Activated naive CD8-positive, alpha-beta T cell treated with anti-CD3 and anti-CD28 coated beads, Interleukin-2, amount 50 U/mL, for 16 hours (primary cell): ENCODE data around the gene SPO11.

Experiments
- DNase-seq: peaks from one replicate; pipeline ENCODE4 v3.0.0-alpha.2; 2020; ENCODE audit warnings: low read depth, low spot score

SPO11 gene

GRCh38 chr20:57391439-57392301 lies 62.1 kb downstream of the SPO11 start:
- no peak for DNase-seq

DNA sequence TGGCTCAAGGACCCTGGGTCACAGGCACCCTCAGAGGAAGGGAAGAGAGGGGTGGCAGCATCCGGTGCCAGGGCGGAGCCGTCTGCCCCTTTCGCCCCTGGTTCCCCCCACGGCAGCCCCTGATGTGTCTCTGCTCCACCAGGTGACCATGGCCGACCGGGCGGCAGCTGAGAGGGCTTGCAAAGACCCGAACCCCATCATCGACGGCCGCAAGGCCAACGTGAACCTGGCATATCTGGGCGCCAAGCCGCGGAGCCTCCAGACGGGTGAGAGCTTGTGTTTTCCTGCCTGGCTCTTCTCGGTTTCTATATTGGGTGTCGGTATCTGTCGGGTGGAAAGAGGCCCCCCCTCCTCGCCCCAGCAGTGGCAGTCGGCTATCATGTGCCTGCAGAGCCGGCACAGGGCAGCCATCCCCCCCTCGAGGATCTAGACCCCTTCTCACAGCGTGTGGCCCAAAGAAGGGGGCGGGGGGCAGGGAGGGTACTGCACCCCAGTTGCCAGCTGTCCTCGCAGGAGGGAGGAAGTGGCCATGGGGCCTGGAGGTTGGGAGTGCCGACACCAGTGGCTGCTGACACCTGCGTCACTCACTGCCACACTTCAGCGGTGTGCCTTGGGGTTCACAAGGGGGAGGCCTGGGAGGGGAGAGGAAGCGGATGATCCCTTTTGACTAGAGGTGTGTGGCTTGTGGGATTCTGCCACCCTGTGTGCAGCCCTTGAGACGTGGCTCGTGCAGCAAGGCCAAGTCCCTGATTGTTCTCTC lies 63.1 kb downstream of the SPO11 start:
- DNase-seq: peak; percentile 45
